Liver (tissue), 3 donors: Measurements from ENCODE around the gene INSYN1.

Experiments used
- FOXA1 ChIP-seq: IDR thresholded peaks from 2 replicates; pipeline ENCODE4 v1.6.1; 2016; ENCODE audit warnings: antibody characterized with exemption
- JUND ChIP-seq, 2 donors: IDR thresholded peaks; 2 replicates each; pipeline ENCODE4 v1.6.1; 2016; ENCODE audit warnings: antibody characterized with exemption in 2 of 2
- NR2F2 ChIP-seq: IDR thresholded peaks from 2 replicates; pipeline ENCODE4 v1.6.1; 2016; ENCODE audit warnings: antibody characterized with exemption
- SP1 ChIP-seq: IDR thresholded peaks from 2 replicates; pipeline ENCODE4 v1.6.1; 2018; ENCODE audit warnings: antibody characterized with exemption, mild to moderate bottlenecking
- YY1 ChIP-seq: IDR thresholded peaks from 2 replicates; pipeline ENCODE4 v1.6.1; 2016; ENCODE audit warnings: antibody characterized with exemption, mild to moderate bottlenecking
- TF ChIP-seq, protein P1 (sequence below): fragments of 150-350 bp; IDR thresholded peaks from 2 replicates; pipeline ENCODE4 v1.5.1; 2017; ENCODE audit warnings: improper control_type of control experiment, low read depth, low read length; ENCODE audit not compliant: missing input control
- TF ChIP-seq, protein P2 (sequence below): IDR thresholded peaks from 2 replicates; pipeline ENCODE4 v1.6.1; 2016; ENCODE audit warnings: antibody characterized with exemption
- donor health status: healthy.
- donor health status: healthy.

DNA sequence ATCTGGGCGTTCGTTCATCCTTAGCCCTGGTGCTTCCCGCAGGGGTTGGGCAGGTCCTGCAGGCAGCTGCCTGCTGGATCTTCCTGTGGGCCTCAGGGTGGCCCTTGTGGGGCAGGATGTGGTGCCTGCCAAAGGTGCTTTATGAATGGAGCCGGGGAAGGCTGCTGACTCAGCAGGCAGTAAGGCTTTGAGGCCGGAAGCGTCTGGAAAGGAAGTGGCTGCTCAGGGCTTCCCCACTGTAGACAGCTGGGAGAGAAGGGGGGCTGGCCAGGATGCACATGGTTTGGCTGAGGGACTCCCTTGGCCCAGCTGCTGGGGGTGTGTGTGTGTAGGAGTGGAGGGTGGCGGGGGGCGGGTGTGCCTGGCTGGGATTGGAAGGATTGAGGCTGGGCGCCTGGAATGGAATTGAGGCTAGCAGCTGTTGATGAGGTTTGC lies 56.1 kb downstream of the INSYN1 start:
- TF ChIP-seq YY1 (no peak), FOXA1 (no peak), JUND (IDR thresholded peaks at IDR 0.05) (no peak), NR2F2 (peak; percentile 87), SP1 (peak; percentile 21)
- TF ChIP-seq, protein P1, sequence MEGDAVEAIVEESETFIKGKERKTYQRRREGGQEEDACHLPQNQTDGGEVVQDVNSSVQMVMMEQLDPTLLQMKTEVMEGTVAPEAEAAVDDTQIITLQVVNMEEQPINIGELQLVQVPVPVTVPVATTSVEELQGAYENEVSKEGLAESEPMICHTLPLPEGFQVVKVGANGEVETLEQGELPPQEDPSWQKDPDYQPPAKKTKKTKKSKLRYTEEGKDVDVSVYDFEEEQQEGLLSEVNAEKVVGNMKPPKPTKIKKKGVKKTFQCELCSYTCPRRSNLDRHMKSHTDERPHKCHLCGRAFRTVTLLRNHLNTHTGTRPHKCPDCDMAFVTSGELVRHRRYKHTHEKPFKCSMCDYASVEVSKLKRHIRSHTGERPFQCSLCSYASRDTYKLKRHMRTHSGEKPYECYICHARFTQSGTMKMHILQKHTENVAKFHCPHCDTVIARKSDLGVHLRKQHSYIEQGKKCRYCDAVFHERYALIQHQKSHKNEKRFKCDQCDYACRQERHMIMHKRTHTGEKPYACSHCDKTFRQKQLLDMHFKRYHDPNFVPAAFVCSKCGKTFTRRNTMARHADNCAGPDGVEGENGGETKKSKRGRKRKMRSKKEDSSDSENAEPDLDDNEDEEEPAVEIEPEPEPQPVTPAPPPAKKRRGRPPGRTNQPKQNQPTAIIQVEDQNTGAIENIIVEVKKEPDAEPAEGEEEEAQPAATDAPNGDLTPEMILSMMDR: no peak
- TF ChIP-seq, protein P2, sequence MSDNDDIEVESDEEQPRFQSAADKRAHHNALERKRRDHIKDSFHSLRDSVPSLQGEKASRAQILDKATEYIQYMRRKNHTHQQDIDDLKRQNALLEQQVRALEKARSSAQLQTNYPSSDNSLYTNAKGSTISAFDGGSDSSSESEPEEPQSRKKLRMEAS: no peak
